Measurements from ENCODE around the gene PIK3CA. TPM values are rescaled to one million over a fixed set of nuclear protein-coding genes. Genes with fewer than 3 reads are reported as not detected.
"Not testable (repeated sequence)": the region's sequence is repeated elsewhere in the genome, so short reads cannot be mapped to it uniquely, and the experiment has no call there.

PIK3CA gene
- total and polyA plus RNA-seq, 2 donors (not counting 3 experiments of a cell fraction or from before 2014, with no cell fraction given) = 4.2 to 25.8 TPM

DNA sequence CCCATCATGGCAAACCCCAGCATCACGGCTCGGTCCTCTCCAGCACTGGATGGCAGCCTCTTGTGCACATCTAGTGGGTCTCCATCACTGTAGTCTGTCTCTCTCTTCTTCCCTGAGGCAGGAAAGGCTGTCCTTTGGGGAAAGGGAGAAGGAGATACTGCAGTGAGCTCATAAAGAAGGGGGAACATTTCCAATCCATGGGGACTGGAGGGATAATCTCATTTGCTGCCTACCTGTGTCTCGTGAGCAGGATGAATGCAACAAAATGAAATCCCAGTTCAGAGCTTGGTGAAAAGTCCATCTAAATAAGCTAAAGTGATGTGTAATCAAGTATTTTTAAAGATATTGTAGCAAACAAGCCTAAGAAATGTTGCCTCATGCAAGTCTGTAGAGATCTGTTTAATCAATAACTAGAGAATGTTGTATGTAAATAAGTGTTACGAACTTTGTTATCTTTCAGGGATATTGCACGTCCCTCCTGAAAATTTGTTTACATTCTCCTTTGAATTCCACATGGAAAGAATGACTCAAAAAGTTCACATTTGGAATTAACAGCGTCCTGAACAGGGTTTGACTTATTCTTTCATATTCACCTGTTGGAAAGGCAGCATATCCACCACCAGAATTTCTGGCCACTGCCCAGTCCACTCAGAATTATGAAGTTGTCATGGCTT lies 102.8 kb downstream of the PIK3CA start, which contains the start of gene KCNMB3:
TSS of gene KCNMB3 (minus strand) at position 312 of the 674 bp plus-strand sequence. CDS start at position 188, 124 bp downstream.
- H3K9ac ChIP-seq (replicated peaks; ENCODE audit: extremely low read depth, insufficient read depth, low read length) = no peak within 1 kb of the TSS
- dilution Hi-C loops (cut with MboI; ENCODE audit: extremely low pct_ligation_motif_present, low sequenced_read_pairs) = no loop called here
- intact Hi-C loops (cut with micrococcal nuclease) = no loop called here
- no peak within 1 kb of the TSS for H3K4me3 ChIP-seq (replicated peaks in 1 of 3; ENCODE audit: insufficient read depth in 1 of 3, low read depth in 1 of 3, low read length in 3 of 3)
- POLR2A ChIA-PET = interaction anchor here (0.6 kb wide), 1 partner anchor 36 kb away, joined by 5 read pairs; no protein-coding TSS in a partner anchor
- no peaks in the 10 kb centered on the region for H3K9me3 ChIP-seq (replicated peaks; ENCODE audit: control insufficient read depth, insufficient read depth, low read length)
- CTCF ChIA-PET = no interaction called here
- H2AFZ ChIP-seq (ENCODE audit: low read depth, low read length) = no peak within 1 kb of the TSS
- DNase-seq (ENCODE audit: low read depth, low spot score) = no peak
- no peaks in the 10 kb centered on the region for H3K27me3 ChIP-seq (ENCODE audit: control insufficient read depth in 2 of 2, insufficient read depth in 2 of 2, low read length in 2 of 2)
- H3K4me2 ChIP-seq (ENCODE audit: insufficient read depth, low read length) = no peak within 1 kb of the TSS
- FAIRE-seq = peak; percentile 8
- TF ChIP-seq FOS (IDR thresholded peaks at IDR 0.05; ENCODE audit: borderline replicate concordance, insufficient read depth, low read length) (no peak), POLR2AphosphoS5 (IDR thresholded peaks at IDR 0.05; ENCODE audit: insufficient read depth, low read depth, low read length) (no peak)
- H4K20me1 ChIP-seq (replicated peaks; ENCODE audit: control insufficient read depth, extremely low read depth, insufficient read depth, low read length) = no peaks in the 10 kb centered on the region
- no peaks in the 10 kb centered on the region for H3K36me3 ChIP-seq (ENCODE audit: control insufficient read depth in 2 of 2, extremely low read depth in 1 of 2, insufficient read depth in 2 of 2, low read length in 2 of 2)
- H3K4me1 ChIP-seq (ENCODE audit: control insufficient read depth, extremely low read depth, insufficient read depth, low read length) = peaks cover 8% of the 10 kb centered on the region
- H3K27ac ChIP-seq (ENCODE audit: insufficient read depth, low read depth, low read length) = no peak within 1 kb of the TSS
- no peaks in the 10 kb centered on the region for H3K9me1 ChIP-seq (replicated peaks; ENCODE audit: control insufficient read depth, extremely low read depth, insufficient read depth, low read length)
- H3K79me2 ChIP-seq (ENCODE audit: control insufficient read depth, insufficient read depth, low read length) = no peaks in the 10 kb centered on the region
- no TSS peak for BruUV-seq (replicated peaks)

- no peaks in the 10 kb centered on the region for H3K9me1 ChIP-seq (replicated peaks; ENCODE audit: control insufficient read depth, extremely low read depth, insufficient read depth, low read length)
- DNase-seq (ENCODE audit: low read depth, low spot score) (no peak), FAIRE-seq (no peak)
- H3K4me2 ChIP-seq (ENCODE audit: insufficient read depth, low read length) = no peak overlapping the region
- no peak overlapping the region for H3K4me3 ChIP-seq (replicated peaks in 1 of 3; ENCODE audit: insufficient read depth in 1 of 3, low read depth in 1 of 3, low read length in 3 of 3)
- TF ChIP-seq GATA2 (IDR thresholded peaks at IDR 0.05; ENCODE audit: insufficient read depth, insufficient read length, low read depth, low read length) (no peak), MYC (IDR thresholded peaks at IDR 0.05; ENCODE audit: low read depth, low read length) (no peak), JUN (IDR thresholded peaks at IDR 0.05; ENCODE audit: borderline replicate concordance, insufficient read depth, insufficient read length, low read depth) (no peak), FOS (IDR thresholded peaks at IDR 0.05; ENCODE audit: borderline replicate concordance, insufficient read depth, low read length) (no peak), CTCF (IDR thresholded peaks at IDR 0.05; ENCODE audit: extremely low read depth in 1 of 2, insufficient read depth in 1 of 2, low read depth in 1 of 2, low read length in 2 of 2) (no peak), POLR2AphosphoS5 (IDR thresholded peaks at IDR 0.05; ENCODE audit: insufficient read depth, low read depth, low read length) (no peak), EZH2 (IDR thresholded peaks at IDR 0.05; ENCODE audit: borderline replicate concordance, low read depth, low read length, severe bottlenecking) (no peak)
- no peaks in the 10 kb centered on the region for H3K79me2 ChIP-seq (ENCODE audit: control insufficient read depth, insufficient read depth, low read length)
- ChIA-PET CTCF (interaction anchor here (0.8 kb wide), 1 partner anchor 30 kb away, joined by 3 read pairs; no protein-coding TSS in a partner anchor), POLR2A (no interaction called here)
- H3K4me1 ChIP-seq (ENCODE audit: control insufficient read depth, extremely low read depth, insufficient read depth, low read length) = no peaks in the 10 kb centered on the region
- H3K9me3 ChIP-seq (replicated peaks; ENCODE audit: control insufficient read depth, insufficient read depth, low read length) = no peaks in the 10 kb centered on the region
- no peaks in the 10 kb centered on the region for H4K20me1 ChIP-seq (replicated peaks; ENCODE audit: control insufficient read depth, extremely low read depth, insufficient read depth, low read length)
- intact Hi-C loops (cut with micrococcal nuclease) (no loop called here), dilution Hi-C loops (cut with MboI; ENCODE audit: extremely low pct_ligation_motif_present, low sequenced_read_pairs) (no loop called here)
- no peak overlapping the region for H3K27ac ChIP-seq (ENCODE audit: insufficient read depth, low read depth, low read length)
- no peaks in the 10 kb centered on the region for H3K27me3 ChIP-seq (ENCODE audit: control insufficient read depth in 2 of 2, insufficient read depth in 2 of 2, low read length in 2 of 2)
- no peaks in the 10 kb centered on the region for H3K36me3 ChIP-seq (ENCODE audit: control insufficient read depth in 2 of 2, extremely low read depth in 1 of 2, insufficient read depth in 2 of 2, low read length in 2 of 2)
- no TSS peak for BruUV-seq (replicated peaks)
- H2AFZ ChIP-seq (ENCODE audit: low read depth, low read length) = no peak overlapping the region
- no peak overlapping the region for H3K9ac ChIP-seq (replicated peaks; ENCODE audit: extremely low read depth, insufficient read depth, low read length)
Observed at GRCh38 chr3:179256813-179257212, 108.7 kb downstream of the PIK3CA start.

DNA sequence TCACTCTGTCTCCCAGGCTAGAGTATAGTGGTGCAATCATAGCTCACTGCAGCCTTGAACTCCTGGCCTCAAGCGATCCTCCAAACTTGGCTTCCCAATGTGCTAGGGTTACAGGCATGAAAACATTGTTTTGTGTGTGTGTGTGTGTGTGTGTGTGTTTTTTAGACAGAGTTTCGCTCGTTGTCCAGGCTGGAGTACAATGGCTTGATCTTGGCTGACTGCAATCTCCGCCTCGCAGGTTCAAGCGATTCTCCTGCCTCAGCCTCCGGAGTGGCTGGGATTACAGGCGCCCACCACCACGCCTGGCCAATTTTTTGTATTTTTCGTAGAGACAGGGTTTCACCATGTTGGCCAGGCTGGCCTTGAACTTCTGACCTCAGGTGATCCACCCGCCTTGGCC lies 109.6 kb downstream of the PIK3CA start:
- H3K4me3 ChIP-seq (replicated peaks in 1 of 3; ENCODE audit: insufficient read depth in 1 of 3, low read depth in 1 of 3, low read length in 3 of 3); DNase-seq (ENCODE audit: low read depth, low spot score); H4K20me1 ChIP-seq (replicated peaks; ENCODE audit: control insufficient read depth, extremely low read depth, insufficient read depth, low read length); BruUV-seq (replicated peaks); H3K9ac ChIP-seq (replicated peaks; ENCODE audit: extremely low read depth, insufficient read depth, low read length); POLR2A ChIA-PET; H3K27ac ChIP-seq (ENCODE audit: insufficient read depth, low read depth, low read length); H3K27me3 ChIP-seq (ENCODE audit: control insufficient read depth in 2 of 2, insufficient read depth in 2 of 2, low read length in 2 of 2); H3K4me2 ChIP-seq (ENCODE audit: insufficient read depth, low read length); intact Hi-C loops (cut with micrococcal nuclease); dilution Hi-C loops (cut with MboI; ENCODE audit: extremely low pct_ligation_motif_present, low sequenced_read_pairs); H3K79me2 ChIP-seq (ENCODE audit: control insufficient read depth, insufficient read depth, low read length); FAIRE-seq; H3K9me1 ChIP-seq (replicated peaks; ENCODE audit: control insufficient read depth, extremely low read depth, insufficient read depth, low read length); H2AFZ ChIP-seq (ENCODE audit: low read depth, low read length); H3K4me1 ChIP-seq (ENCODE audit: control insufficient read depth, extremely low read depth, insufficient read depth, low read length); H3K36me3 ChIP-seq (ENCODE audit: control insufficient read depth in 2 of 2, extremely low read depth in 1 of 2, insufficient read depth in 2 of 2, low read length in 2 of 2); H3K9me3 ChIP-seq (replicated peaks; ENCODE audit: control insufficient read depth, insufficient read depth, low read length): not testable (repeated sequence)
- CTCF ChIA-PET = interaction anchor here (0.8 kb wide), 1 partner anchor 31 kb away, joined by 3 read pairs; no protein-coding TSS in a partner anchor

All from endothelial cell of umbilical vein (primary cell).